ENCODE results near the gene WFDC11. TPM values are rescaled to one million over a fixed set of nuclear protein-coding genes. Genes with fewer than 3 reads are reported as not detected.
"Not testable (repeated sequence)": the region's sequence is repeated elsewhere in the genome, so short reads cannot be mapped to it uniquely, and the experiment has no call there.

WFDC11 gene
- total RNA-seq, 1 donor from 2014 or later = not detected

DNA sequence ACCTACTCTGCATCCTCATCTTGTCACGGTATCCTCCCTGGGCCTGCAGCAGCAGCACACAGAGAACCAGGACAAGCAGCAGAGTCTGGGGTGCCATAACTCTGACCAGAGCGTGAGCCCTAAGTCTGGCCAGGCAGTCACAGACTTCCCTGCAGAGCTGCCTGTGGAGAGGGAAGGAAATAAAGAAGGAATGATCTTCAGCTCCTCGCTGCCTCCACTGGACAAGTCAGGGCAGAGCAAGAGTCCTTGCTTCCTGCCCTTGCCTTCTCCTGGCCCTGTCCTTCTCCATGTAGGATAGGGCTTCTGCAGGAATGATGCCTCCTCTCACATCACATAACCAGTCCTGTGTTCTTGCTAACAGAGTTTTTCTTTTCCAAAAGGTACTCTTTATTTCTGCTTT lies 15.9 kb upstream of the WFDC11 start:
- no peaks in the 10 kb centered on the region for H3K36me3 Mint-ChIP-seq (ENCODE audit: insufficient read depth)
- H3K4me3 Mint-ChIP-seq (ENCODE audit: low read depth) = no peak overlapping the region
- TF ChIP-seq, protein P1, sequence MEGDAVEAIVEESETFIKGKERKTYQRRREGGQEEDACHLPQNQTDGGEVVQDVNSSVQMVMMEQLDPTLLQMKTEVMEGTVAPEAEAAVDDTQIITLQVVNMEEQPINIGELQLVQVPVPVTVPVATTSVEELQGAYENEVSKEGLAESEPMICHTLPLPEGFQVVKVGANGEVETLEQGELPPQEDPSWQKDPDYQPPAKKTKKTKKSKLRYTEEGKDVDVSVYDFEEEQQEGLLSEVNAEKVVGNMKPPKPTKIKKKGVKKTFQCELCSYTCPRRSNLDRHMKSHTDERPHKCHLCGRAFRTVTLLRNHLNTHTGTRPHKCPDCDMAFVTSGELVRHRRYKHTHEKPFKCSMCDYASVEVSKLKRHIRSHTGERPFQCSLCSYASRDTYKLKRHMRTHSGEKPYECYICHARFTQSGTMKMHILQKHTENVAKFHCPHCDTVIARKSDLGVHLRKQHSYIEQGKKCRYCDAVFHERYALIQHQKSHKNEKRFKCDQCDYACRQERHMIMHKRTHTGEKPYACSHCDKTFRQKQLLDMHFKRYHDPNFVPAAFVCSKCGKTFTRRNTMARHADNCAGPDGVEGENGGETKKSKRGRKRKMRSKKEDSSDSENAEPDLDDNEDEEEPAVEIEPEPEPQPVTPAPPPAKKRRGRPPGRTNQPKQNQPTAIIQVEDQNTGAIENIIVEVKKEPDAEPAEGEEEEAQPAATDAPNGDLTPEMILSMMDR (IDR thresholded peaks at IDR 0.05; ENCODE audit: unreplicated experiment) = no peak
- H3K9me3 Mint-ChIP-seq (ENCODE audit: low read depth) = peaks cover 3% of the 10 kb centered on the region
- H3K4me1 Mint-ChIP-seq (ENCODE audit: low read depth) = no peaks in the 10 kb centered on the region
- peaks cover 10% of the 10 kb centered on the region for H3K27me3 Mint-ChIP-seq
- no peak for DNase-seq (ENCODE audit: low spot score, unreplicated experiment)
- H3K27ac Mint-ChIP-seq = no peak overlapping the region

DNA sequence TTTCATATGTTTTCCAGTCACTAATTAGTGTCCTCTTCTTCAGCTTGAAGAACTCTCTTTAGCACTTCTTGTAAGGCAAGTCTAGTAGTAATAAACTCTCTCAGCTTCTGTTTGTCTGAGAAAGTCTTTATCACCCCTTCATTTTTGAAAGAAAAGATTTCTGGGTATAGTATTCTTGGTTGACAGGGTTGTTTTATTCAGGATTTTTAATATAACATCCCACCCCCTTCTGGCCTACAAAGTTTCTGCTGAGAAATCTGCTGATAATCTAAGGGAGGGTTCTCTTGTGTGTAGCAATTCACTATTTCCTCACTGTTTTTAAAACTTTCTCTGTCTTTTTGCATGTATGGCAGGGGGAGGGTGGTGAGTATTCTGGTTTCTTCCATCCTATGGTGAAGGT lies 9.6 kb upstream of the WFDC11 start:
- TF ChIP-seq, protein P1 (IDR thresholded peaks at IDR 0.05; ENCODE audit: unreplicated experiment) = no peak
- Mint-ChIP-seq H3K27me3 (peaks cover 5% of the 10 kb centered on the region), H3K36me3 (ENCODE audit: insufficient read depth) (no peaks in the 10 kb centered on the region), H3K9me3 (ENCODE audit: low read depth) (peaks cover 15% of the 10 kb centered on the region), H3K4me3 (ENCODE audit: low read depth) (no peak overlapping the region), H3K27ac (no peak overlapping the region), H3K4me1 (ENCODE audit: low read depth) (no peaks in the 10 kb centered on the region)
- no peak for DNase-seq (ENCODE audit: low spot score, unreplicated experiment)

DNA sequence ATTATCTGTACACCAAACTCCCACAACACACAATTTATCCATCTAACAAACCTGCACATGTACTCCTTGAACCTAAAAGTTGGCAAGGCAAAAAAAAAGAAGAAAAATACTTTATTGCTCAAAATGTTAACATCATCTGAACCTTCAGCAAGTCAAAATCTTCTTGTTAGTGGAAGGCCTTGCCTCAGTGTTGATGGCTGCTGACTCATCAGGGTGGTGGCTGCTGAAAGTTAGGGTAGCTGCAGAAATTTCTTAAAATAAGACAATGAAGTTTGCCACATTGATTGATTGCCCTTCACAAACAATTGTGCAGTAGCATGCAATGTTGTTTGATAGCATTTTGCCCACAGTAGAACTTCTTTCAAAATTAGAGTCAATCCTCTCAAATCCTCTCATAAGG lies 2.7 kb upstream of the WFDC11 start:
- no peak overlapping the region for H3K4me3 Mint-ChIP-seq (ENCODE audit: low read depth)
- H3K27ac Mint-ChIP-seq = no peak overlapping the region
- H3K4me1 Mint-ChIP-seq (ENCODE audit: low read depth) = no peaks in the 10 kb centered on the region
- no peaks in the 10 kb centered on the region for H3K27me3 Mint-ChIP-seq
- DNase-seq (ENCODE audit: low spot score, unreplicated experiment) = no peak
- TF ChIP-seq, protein P1 (IDR thresholded peaks at IDR 0.05; ENCODE audit: unreplicated experiment) = no peak
- H3K36me3 Mint-ChIP-seq (ENCODE audit: insufficient read depth) = no peaks in the 10 kb centered on the region
- peaks cover 16% of the 10 kb centered on the region for H3K9me3 Mint-ChIP-seq (ENCODE audit: low read depth)

DNA sequence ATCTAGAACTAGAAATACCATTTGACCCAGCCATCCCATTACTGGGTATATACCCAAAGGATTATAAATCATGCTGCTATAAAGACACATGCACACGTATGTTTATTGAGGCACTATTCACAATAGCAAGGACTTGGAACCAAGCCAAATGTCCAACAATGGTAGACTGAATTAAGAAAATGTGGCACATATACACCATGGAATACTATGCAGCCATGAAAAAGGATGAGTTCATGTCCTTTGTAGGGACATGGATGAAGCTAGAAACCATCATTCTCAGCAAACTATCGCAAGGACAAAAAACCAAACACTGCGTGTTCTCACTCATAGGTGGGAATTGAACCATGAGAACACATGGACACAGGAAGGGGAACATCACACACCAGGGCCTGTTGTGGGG lies 13.0 kb downstream of the WFDC11 start:
- H3K27me3 Mint-ChIP-seq; H3K36me3 Mint-ChIP-seq (ENCODE audit: insufficient read depth); H3K27ac Mint-ChIP-seq; H3K4me3 Mint-ChIP-seq (ENCODE audit: low read depth); DNase-seq (ENCODE audit: low spot score, unreplicated experiment); H3K4me1 Mint-ChIP-seq (ENCODE audit: low read depth): not testable (repeated sequence)
- H3K9me3 Mint-ChIP-seq (ENCODE audit: low read depth) = peaks cover 17% of the 10 kb centered on the region

DNA sequence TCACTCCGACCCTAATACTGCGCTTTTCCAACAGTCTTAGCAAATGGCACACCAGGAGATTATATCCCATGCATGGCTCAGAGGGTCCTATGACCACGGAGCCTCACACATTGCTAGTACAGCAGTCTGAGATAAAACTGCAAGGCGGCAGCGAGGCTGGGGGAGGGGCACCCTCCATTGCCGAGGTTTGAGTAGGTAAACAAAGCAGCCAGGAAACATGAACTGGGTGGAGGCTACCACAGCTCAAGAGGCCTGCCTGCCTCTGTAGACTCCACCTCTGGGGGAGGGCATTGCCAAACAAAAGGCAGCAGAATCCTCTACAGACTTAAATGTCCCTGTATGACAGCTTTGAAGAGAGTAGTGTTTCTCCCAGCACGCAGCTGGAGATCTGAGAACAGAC lies 18.3 kb downstream of the WFDC11 start:
- H3K27ac Mint-ChIP-seq; DNase-seq (ENCODE audit: low spot score, unreplicated experiment); H3K27me3 Mint-ChIP-seq; H3K4me3 Mint-ChIP-seq (ENCODE audit: low read depth); H3K4me1 Mint-ChIP-seq (ENCODE audit: low read depth); H3K36me3 Mint-ChIP-seq (ENCODE audit: insufficient read depth): not testable (repeated sequence)
- H3K9me3 Mint-ChIP-seq (ENCODE audit: low read depth) = peaks cover 12% of the 10 kb centered on the region

DNA sequence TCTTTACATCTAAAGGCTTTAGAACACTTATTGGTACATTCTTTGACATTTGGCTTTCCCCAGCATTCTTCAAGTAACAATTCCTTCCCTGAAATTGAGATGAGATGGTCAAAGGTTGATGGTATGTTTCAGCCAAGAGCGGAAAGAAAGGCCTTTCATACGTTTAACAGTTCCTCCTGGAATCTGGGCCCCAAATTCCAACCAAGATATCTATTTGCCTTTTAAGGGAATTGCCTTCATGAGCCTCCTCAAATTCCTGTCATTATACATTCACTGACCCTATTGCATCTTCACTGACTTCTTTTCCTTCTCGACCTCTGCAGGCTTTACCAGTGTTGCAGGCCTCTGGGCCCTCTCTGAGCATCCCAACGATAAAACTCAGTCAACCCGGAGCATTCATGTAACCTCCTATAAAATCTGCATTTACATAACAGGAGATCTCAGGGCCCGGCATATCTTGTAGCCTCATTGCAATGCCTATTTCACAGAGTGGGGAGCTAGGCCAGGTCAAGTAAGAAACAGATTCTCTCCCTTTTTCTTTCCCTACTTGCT lies 20.7 kb downstream of the WFDC11 start:
- Mint-ChIP-seq H3K27ac (no peak overlapping the region), H3K36me3 (ENCODE audit: insufficient read depth) (no peaks in the 10 kb centered on the region), H3K4me1 (ENCODE audit: low read depth) (no peaks in the 10 kb centered on the region), H3K9me3 (ENCODE audit: low read depth) (peaks cover 12% of the 10 kb centered on the region), H3K4me3 (ENCODE audit: low read depth) (no peak overlapping the region), H3K27me3 (no peaks in the 10 kb centered on the region)
- TF ChIP-seq, protein P1 (IDR thresholded peaks at IDR 0.05; ENCODE audit: unreplicated experiment) = no peak
- DNase-seq (ENCODE audit: low spot score, unreplicated experiment) = no peak
